Activated T-cell treated with anti-CD3 and anti-CD28 coated beads for 4 hours (primary cell): ENCODE results near the gene IFT122.

Source experiments
- DNase-seq: peaks from one replicate; pipeline ENCODE4 v3.0.0-alpha.2; 2020

IFT122 gene

DNA sequence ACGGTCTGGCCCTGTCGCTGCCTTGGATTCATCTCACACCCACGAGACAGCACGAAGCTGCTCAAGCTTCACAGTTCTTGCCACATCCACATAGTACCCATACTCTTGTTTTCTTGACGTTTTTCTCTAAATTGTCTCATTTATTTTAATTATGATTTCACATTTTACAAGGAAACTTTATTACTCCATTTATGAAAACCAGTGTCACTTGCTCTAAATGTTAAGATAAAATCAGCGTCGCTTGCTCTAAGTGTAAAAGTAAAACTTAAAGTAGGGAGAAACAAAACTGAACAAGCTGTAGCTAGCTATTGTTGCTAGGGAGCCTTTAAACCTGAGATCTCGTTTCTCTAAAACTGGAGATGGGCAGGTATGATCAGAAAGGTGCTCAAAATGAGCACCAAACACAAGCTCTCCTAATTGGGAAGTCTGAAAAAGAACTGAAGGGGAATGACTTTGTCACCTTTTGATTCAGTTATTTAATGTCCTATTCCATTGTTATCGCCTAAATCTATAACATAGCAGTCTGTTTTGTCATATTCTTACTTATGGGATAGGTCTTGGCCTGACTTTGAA is 680 bp downstream of the IFT122 start:
- no peak for DNase-seq

DNA sequence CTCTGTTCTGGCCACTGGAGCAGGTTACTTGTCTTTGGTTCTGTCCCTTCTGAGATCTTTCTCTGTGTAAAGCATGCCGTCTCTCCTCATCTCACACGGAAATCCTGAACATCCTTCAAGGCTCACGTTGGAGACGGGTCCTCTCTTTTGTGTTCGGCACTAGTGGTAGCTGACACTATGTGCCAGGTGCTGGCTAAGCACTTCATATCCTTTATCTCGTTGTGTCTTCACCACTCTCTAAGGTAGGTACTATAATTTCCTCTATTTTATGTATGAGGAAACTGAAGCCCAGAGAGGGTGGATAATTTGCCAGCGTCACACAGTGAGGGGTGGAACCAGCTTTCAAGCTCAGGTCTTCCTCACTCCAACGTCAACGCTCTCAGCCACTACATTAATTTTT is 1.2 kb downstream of the IFT122 start:
- DNase-seq: no peak

DNA sequence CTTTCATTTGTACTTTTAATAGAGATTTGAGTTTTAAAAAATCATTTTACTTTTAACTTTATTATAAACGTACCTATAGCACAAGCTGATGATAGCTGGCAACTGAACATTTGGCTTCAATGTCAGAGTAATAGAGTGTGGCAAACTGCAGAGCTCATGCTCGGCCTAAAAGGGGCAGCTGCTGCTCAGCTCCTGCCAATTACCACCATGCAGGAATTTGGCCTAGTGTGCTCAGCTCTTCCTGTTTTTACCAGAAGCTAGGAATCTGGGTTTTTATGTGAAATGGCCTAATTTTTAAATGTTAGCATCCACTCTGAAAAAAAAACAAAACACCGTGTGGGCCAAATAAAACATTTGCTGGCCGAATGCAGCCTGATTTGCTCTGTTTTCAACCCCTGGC is 1.8 kb downstream of the IFT122 start:
- no peak for DNase-seq

DNA sequence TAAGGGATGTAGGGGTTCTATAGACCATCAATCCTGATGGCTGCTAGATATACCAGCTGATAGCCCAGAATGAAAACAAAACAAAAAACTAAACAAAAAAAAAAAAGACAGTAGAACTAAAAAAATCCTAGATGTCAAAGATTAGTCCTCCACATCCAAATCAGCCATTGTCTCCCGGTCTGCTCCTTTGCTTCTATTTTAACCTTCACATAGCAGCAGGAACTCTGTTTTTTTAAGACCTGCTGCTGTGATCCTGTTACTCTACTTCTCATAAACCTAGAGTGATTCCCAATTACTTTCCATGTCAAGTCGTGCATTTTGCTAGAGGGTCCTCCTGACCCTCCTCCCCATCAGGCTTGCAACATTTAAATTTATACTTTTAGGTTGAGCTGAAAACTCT is 2.5 kb downstream of the IFT122 start:
- DNase-seq: no peak

DNA sequence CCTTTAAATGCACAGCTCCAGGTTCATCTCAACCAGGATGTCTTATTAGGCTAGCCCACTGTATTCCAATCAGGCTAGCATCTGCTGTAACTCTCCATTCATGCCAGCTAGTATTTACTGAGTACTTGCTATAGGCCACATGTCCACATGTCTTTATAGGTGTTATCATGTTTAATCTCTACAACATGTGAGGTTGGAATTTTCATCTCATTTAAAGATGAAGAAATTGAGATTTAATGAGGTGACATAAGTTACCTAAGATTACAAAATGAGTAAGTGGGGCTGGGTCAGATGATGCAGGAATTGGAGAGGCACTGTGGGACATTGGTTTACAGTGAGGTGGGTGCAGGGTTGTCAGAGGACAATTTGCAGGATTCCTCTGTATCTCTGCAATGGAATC is 2.9 kb downstream of the IFT122 start:
- DNase-seq: no peak

GRCh38 chr3:129445471-129445870 is 5.4 kb downstream of the IFT122 start:
- DNase-seq: no peak

DNA sequence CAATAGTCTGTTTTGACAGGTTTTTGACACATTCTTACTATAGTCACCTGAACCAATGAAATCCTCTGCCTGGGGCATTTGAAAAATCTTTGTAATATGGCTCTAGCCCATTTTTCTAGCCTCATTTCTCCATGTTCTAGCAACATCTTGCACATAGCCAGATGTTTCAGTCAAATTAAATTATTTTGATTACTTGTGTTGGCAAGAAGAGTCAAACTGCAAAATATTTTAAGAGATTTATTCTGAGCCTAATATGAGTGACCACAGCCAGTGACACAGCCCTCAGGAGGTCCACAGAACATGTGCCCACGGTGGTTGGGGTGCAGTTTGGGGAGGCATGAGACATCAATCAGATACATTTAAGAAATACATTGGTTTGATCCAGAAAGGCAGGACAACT is 6.9 kb downstream of the IFT122 start:
- no peak for DNase-seq

GRCh38 chr3:129448186-129448895 is 8.3 kb downstream of the IFT122 start:
- DNase-seq: no peak

DNA sequence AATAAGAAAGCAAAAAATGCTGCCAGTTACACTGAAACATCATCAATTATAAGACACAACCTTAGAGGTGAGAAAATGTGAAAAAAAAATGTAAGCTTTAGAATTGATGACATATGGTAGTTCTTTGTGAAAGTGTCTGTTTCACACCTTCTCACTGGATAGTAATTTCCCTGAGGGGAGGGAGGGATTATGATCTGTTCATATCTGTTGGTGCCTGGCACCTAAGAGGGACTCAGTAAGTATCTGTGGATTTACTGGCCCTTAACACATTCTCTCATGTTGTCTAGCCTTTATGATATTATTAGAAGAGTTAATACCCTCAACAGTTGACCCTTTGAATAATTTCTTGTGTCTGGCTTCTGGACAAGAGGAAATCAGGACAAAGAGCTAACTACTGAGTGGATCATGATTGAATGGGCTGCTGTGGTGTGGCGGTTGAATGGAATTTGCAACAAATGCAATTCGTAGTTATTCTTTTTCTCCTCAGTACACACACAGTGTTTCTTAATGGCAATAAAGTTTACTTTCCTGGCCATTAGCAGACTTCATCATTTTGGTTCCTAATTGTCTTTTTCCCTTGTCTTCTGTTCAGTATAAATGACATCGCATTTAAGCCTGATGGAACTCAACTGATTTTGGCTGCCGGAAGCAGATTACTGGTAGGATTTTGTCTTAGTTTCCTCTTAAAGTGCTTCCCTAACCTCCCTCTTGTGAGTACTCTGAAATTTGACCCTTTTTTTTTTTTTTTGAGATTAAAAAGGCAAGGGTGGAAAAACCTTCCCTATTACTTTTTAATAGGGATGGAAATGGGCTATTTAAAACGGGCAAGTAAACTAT is 9.5 kb downstream of the IFT122 start:
- DNase-seq: no peak

DNA sequence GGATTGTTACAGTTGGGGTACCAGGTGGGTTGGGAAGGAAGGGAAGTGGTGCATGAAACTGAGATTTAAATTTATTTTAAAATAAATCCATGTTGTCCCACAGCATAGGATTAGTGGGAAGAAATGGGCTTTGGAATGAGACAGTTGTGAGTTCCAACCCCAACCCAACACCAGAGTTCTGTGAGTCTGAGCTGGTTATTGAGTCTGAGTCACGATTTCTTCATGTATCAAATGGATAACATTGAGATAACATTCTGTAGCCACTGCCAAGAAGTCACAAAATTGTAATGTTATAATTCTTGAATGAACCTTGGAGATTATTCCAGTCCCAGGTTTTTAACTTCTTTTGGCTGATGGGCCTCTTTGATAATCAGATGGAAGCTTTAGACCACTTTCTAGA is 13.7 kb downstream of the IFT122 start:
- no peak for DNase-seq

- DNase-seq: no peak
These were observed 20.1 kb downstream of the IFT122 start for GRCh38 chr3:129460155-129460554.

- no peak for DNase-seq
These were observed 20.5 kb downstream of the IFT122 start for GRCh38 chr3:129460572-129460971.

DNA sequence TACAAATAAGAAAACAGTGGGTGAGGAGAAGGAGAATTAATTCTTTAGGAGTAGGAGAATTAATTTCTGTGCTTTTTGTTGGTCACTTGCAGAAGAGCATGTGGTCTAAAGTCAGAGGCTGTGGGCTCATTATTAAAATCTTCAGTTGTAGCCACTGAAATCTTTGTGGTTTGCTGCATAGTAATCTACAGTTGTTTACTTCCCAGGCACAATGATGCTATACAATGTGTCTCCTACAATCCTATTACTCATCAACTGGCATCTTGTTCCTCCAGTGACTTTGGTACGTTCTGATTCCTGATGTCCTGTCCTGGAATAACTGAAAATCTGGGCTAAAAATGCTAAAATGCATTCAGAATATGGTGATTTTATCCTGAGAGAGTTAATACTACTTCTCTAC is 21.0 kb downstream of the IFT122 start:
- no peak for DNase-seq

GRCh38 chr3:129461461-129462146 is 21.6 kb downstream of the IFT122 start:
- DNase-seq: no peak

DNA sequence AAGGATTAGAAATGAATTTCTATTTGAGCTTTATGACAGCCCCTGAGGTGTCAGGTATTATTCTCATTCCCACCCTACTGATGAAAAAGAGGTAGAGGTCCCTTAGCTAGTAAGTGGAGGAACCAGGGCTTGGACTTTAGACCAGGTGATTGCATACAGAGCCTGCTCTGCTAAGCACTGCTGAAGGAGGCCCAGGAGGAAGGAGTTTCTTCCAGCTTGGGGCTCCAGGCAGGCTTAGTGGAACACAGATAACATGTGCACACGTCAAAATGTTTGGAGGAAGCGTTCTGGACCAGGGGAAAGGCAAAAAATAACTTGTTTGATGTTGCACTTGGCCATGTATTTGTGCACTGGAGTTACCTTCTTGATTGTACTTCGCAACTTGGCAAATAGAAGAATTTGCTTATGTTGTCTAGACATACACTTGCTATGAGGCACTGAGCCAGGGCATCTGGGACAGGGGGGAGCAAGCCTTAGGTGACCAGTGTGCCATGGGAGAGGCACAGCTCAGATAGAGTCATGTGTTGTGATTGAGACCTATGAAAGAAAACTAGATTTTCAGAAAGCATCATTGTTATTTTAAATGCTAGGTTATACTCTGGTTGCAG is 22.4 kb downstream of the IFT122 start:
- no peak for DNase-seq

DNA sequence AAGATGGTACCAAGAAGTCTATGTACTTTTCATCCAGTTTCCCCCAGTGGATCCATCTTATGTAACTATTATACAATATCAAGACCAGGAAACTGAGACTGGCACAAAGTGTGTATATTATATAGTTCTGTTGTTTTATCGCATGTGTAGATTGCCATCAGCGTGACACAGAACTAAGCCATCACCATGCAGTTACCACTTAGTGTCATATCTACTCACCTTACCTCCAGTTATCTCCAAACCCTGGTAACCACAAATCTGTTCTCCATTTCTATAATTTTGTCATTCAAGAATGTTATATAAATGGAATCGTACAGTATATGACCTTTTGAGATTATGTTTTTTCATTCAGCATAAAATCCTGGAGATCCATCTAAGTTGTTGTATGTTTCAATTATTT is 23.1 kb downstream of the IFT122 start:
- DNase-seq: no peak

DNA sequence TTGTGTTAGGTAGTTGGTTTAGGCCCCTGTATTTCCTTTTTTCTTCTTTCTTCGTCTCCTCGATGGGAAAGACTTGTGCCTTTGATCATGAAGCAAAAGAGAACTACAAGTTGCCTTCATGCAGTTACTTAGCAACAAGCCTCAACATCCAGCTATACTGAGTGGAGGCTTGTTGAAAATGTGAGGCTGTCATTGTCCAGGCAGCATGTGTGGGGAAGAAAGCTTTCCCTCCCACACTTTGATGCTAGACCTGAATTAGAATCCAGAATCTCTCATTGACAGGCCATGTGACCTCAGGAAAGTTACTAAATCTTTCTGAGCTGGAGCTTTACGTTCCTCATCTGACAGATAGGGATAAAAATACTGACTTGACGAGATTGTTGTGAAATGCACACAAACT is 23.7 kb downstream of the IFT122 start:
- no peak for DNase-seq

GRCh38 chr3:129467932-129468331 is 27.9 kb downstream of the IFT122 start:
- no peak for DNase-seq

DNA sequence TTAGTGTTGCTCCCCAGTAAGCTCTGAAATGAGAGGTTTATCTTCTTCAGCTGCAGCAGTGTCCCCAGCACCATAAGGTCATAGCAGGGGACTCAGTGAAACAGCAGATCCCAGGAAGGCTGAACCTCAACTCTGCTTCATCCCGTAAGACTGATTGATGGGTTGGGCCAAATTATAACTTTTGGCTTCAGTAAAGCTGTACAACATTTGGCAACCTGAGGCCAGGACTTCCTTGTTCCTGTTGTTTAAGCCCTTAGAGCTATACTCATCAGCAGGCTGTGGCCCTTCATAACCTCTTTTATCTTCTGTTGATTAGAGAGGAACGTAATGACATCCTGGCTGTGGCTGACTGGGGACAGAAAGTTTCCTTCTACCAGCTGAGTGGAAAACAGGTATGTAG is 29.0 kb downstream of the IFT122 start:
- no peak for DNase-seq

DNA sequence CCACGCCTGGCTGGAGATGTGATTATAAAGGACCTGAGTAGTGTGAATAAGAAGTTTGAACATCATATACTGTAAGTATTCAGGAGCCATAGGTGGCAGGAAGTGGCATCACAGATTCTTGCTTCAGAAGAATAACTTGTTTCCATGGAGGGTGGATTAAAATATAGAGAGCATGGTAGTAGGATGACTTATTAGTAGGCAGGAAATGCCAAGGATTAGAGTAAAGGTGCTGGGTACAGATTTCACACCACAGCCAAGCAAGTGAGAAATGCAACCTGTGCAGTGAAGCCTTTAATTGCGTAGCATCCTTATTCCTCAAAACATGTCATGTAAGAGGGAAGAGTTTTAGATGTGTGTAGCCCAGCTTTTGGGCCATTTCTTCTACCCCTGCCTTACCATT is 30.8 kb downstream of the IFT122 start:
- DNase-seq: no peak

DNA sequence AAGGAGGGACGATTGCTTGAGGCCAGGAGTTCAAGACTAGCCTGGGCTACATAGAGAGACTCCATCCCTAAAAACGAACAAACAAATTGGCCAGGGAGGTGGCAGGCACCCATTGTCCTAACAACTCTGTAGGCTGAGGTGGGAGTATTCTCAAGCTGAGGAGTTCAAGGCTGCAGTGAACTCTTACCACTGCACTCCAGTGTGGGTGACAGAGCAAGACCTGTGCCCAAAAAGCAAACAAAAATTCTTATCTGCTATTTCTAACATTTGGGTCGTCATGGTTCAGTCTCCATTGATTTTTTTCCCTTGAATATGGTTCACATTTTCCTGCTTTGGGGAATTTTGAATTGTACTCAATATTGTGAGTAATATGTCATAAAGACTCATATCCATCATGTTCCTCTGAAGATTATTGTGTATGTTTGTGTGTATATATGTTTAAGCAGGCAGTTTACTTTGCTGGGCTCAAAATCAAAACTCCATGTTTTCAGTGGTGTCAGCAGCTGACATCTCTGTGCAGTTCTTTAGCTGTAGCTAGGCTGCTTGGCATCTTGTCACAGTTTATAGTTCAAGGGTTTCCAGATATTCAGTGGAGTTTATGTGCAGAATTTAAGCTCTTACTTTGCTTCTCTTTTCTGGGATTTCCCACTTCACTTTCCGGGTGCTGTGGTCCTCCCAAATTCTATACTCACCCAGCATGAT is 33.2 kb downstream of the IFT122 start:
- DNase-seq: no peak

DNA sequence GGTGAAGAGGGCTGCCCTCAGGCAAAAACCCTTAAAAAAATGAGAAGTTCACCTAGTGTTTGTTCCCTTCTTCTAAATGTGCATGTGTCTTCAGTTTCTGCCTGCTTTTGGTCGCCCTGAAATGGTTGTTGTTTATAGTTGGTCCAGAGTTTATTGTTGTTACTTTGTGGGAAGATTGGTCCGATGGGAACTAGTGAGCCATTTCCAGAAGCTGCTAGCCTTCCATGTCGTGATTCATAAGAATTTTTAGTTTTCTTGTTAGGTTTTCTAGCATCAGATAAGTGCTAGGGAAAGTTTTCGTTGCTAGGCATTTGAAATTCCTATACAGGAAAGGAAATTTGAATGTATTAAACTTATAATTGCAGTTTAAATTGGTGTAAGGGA is 33.7 kb downstream of the IFT122 start:
- DNase-seq: no peak
